ENCODE data around the gene IL36RN.

DNA sequence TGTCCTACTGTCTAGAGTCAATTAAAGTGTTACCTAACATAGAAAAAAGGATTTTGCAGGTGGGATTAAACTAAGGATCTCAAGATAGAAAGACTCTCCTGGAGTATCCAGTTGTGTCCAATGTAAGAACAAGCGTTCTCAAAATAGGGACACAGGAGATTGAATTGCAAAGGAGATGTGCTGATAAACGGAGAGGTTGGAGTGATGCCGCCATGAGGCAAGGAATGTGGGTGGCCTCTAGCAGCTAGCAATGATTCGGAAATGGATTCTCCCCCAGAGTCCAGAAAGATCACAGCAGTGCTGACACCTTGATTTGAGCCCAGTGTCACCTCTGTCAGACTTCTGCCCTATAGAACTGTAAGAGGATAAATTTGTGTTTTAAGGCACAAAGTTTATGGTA, 44.3 kb downstream of the IL36RN start:
- TF ChIP-seq CTCF (IDR thresholded peaks at IDR 0.05) (no peak), POLR2A (IDR thresholded peaks at IDR 0.05) (no peak)

All from heart left ventricle (tissue), 13 donors.